ENCODE measurements around the gene TYSND1. TPM values are rescaled to one million over a fixed set of nuclear protein-coding genes. Genes with fewer than 3 reads are reported as not detected.

Gene TYSND1
- total and polyA plus RNA-seq, 2 of the 13 experiments (the other 11 are each of a cell fraction or from before 2014, with no cell fraction given) = 3.3 to 8.9 TPM

GRCh38 chr10:70112071-70112470 lies 34.4 kb downstream of the TYSND1 start:
- no peak overlapping the region for H3K27ac ChIP-seq (ENCODE audit: extremely low read length, insufficient read depth, low read length)
- H3K36me3 ChIP-seq (replicated peaks in 1 of 2; ENCODE audit: control insufficient read depth in 1 of 2, insufficient read depth in 2 of 2, low read length in 2 of 2) = peaks cover 21 to 56% of the 10 kb centered on the region in 2 experiments; a peak in 4 of 5 replicates
- ChIA-PET CTCF (ENCODE audit: low intra/inter-chr PET ratio, low total read pairs) (no interaction called here), POLR2A (interaction anchor here (0.9 to 4.7 kb wide), 2 partner anchors 21 to 34 kb away, joined by 3 to 34 read pairs; partner anchors contain the start of gene TYSND1)
- H3K79me2 ChIP-seq (ENCODE audit: insufficient read depth, low read length) = no peaks in the 10 kb centered on the region
- H3K9me3 ChIP-seq (ENCODE audit: low read length) = no peaks in the 10 kb centered on the region
- no peak for DNase-seq (ENCODE audit: low spot score)
- no peak overlapping the region for H2AFZ ChIP-seq (ENCODE audit: low read length)
- H3K4me1 ChIP-seq (ENCODE audit: insufficient read depth, low read length) = peaks cover 23% of the 10 kb centered on the region
- in situ Hi-C loops (cut with HindIII; ENCODE audit: extremely low pct_ligation_motif_present, low pct_unique_long_range_greater_than_20kb) (no loop called here), intact Hi-C loops (cut with micrococcal nuclease; ENCODE audit: unreplicated experiment) (no loop called here)
- no peak for FAIRE-seq
- whole genome bisulfite sequencing (ENCODE audit: low lambda C conversion rate) = 98% methylated on average over 8 of the region's 8 CpGs
- H4K20me1 ChIP-seq (ENCODE audit: insufficient read depth, low read length) = no peaks in the 10 kb centered on the region
- H3K4me3 ChIP-seq (replicated peaks in 1 of 3; ENCODE audit: insufficient read depth in 1 of 3, low read depth in 2 of 3, low read length in 3 of 3) = no peak overlapping the region
- TF ChIP-seq ZNF234 (CRISPR knock-in tag; conservative IDR thresholded peaks at IDR 0.05) = no peak
- no peak for TF ChIP-seq UBTF (CRISPR knock-in tag; IDR thresholded peaks at IDR 0.05)
- no peak for TF ChIP-seq YEATS2 (CRISPR knock-in tag; IDR thresholded peaks at IDR 0.05; ENCODE audit: borderline replicate concordance)
- TF ChIP-seq CEBPB (IDR thresholded peaks at IDR 0.05; ENCODE audit: borderline replicate concordance, low read depth, low read length) = 0 out of 2 replicates have a peak, but pooled peaks have one; percentile 14
- TF ChIP-seq ZNF609 (CRISPR knock-in tag; IDR thresholded peaks at IDR 0.05; ENCODE audit: borderline replicate concordance) = no peak
- no peak for TF ChIP-seq MEF2D (CRISPR knock-in tag; IDR thresholded peaks at IDR 0.05)
- TF ChIP-seq ZSCAN30 (CRISPR knock-in tag; IDR thresholded peaks at IDR 0.05) = no peak
- no peak for TF ChIP-seq SRSF9 (IDR thresholded peaks at IDR 0.05; ENCODE audit: borderline replicate concordance, insufficient read depth, low read depth, low read length, poor library complexity, severe bottlenecking)
- H3K27me3 ChIP-seq (ENCODE audit: control insufficient read depth in 1 of 2, insufficient read depth in 2 of 2, low read length in 2 of 2) = no peaks in the 10 kb centered on the region; a peak in 1 of 5 replicates
- no peak overlapping the region for H3K4me2 ChIP-seq (ENCODE audit: low read depth, low read length)
- H3K9ac ChIP-seq (ENCODE audit: insufficient read depth, low read depth, low read length) = no peak overlapping the region
- BruUV-seq (replicated peaks) = no TSS peak
- ATAC-seq = no peak

All from HepG2 (cell line).